GM12891 (cell line): ENCODE measurements around the gene SAC3D1.

ENCODE experiments used
- PAX5 ChIP-seq: IDR thresholded peaks from 2 replicates; pipeline ENCODE4 v1.6.1; 2011; ENCODE audit warnings: low read length, moderate library complexity, mild to moderate bottlenecking; ENCODE audit not compliant: insufficient read depth, severe bottlenecking
- POLR2A ChIP-seq: IDR thresholded peaks from 2 replicates; pipeline ENCODE4 v1.6.1; 2011; ENCODE audit warnings: low read depth, low read length, control low read depth
- POLR2AphosphoS5 ChIP-seq: IDR thresholded peaks from 2 replicates; pipeline ENCODE4 v1.6.1; 2011; ENCODE audit warnings: low read depth, low read length, control low read depth
- POU2F2 ChIP-seq: IDR thresholded peaks from 2 replicates; pipeline ENCODE4 v1.6.1; 2011; ENCODE audit warnings: low read depth, mild to moderate bottlenecking, control low read depth, low read length, moderate library complexity
- SPI1 ChIP-seq: IDR thresholded peaks from 2 replicates; pipeline ENCODE4 v1.6.1; 2011; ENCODE audit warnings: low read depth, low read length, control low read depth
- TAF1 ChIP-seq: IDR thresholded peaks from 2 replicates; pipeline ENCODE4 v1.6.1; 2011; ENCODE audit warnings: low read depth, low read length, control low read depth

GRCh38 chr11:65032216-65032615, 8.8 kb upstream of the SAC3D1 start:
- no peak for TF ChIP-seq POLR2AphosphoS5
- TF ChIP-seq TAF1: no peak
- TF ChIP-seq POLR2A: no peak
- no peak for TF ChIP-seq SPI1
- TF ChIP-seq POU2F2: no peak
- no peak for TF ChIP-seq PAX5
